Ascending aorta (tissue), 2 donors: ENCODE results near the gene FBXW11. TPM values are rescaled to one million over a fixed set of nuclear protein-coding genes. Genes with fewer than 3 reads are reported as not detected.

Experiments used
- DNase-seq, 2 donors: peaks; one replicate each; pipeline ENCODE4 v3.0.0-alpha.2; 2019; ENCODE audit warnings: low spot score in 2 of 2
- H3K27ac ChIP-seq, 2 donors: fragments of 200-600 bp; sonication (generic); one replicate each; pipeline ENCODE4 v1.5.1; 2016 to 2017; ENCODE audit warnings: mild to moderate bottlenecking in 1 of 2
- H3K27me3 ChIP-seq: fragments of 200-600 bp; sonication (generic); one replicate; pipeline ENCODE4 v1.5.1; 2017
- H3K36me3 ChIP-seq, 2 donors: fragments of 200-600 bp; sonication (generic); one replicate each; pipeline ENCODE4 v1.5.1; 2016
- H3K4me1 ChIP-seq, 2 donors: fragments of 200-600 bp; sonication (generic); one replicate each; pipeline ENCODE4 v1.5.1; 2016 to 2017; ENCODE audit warnings: mild to moderate bottlenecking in 1 of 2
- H3K4me3 ChIP-seq, 2 donors: fragments of 200-600 bp; sonication (generic); one replicate each; pipeline ENCODE4 v1.5.1; 2016 to 2017; ENCODE audit warnings: mild to moderate bottlenecking in 1 of 2
- H3K9me3 ChIP-seq, 2 donors: fragments of 200-600 bp; sonication (generic); one replicate each; pipeline ENCODE4 v1.5.1; 2016
- CTCF ChIP-seq, 3 experiments: fragments of 200-600 bp in 2 of 3; fragments of 450-650 bp in 1 of 3; sonication (generic) in 2 of 3; IDR thresholded peaks; one replicate each; pipeline ENCODE4 v1.5.1; 2016 to 2019; ENCODE audit warnings: antibody characterized with exemption in 3 of 3, mild to moderate bottlenecking in 1 of 3, moderate library complexity in 1 of 3
- intact Hi-C: fragments of 100-400 bp; cut with DNase I; formaldehyde crosslinking; loops from one replicate; pipeline ENCODE4 v1.15.1; 2023
- total RNA-seq: library from RNA; depleted of rRNA; stranded (reverse); fragments of >200 nt; gene quantifications from one replicate; pipeline ENCODE4 v1.1.0, GENCODE V29; 2016

Gene FBXW11
- total RNA-seq, 1 donor from 2014 or later, result 34.6 TPM

- H3K4me1 ChIP-seq, result no peaks in the 10 kb centered on the region
- H3K4me3 ChIP-seq, result no peak overlapping the region
- no peaks in the 10 kb centered on the region for H3K9me3 ChIP-seq
- intact Hi-C loops, result no loop called here
- H3K36me3 ChIP-seq, result peaks cover 34 to 69% of the 10 kb centered on the region in 2 donors
- DNase-seq, result no peak
- TF ChIP-seq CTCF (IDR thresholded peaks at IDR 0.05), result no peak
- no peaks in the 10 kb centered on the region for H3K27me3 ChIP-seq
- no peak overlapping the region for H3K27ac ChIP-seq
These were observed 133.8 kb downstream of the FBXW11 start for GRCh38 chr5:171872666-171873065.

DNA sequence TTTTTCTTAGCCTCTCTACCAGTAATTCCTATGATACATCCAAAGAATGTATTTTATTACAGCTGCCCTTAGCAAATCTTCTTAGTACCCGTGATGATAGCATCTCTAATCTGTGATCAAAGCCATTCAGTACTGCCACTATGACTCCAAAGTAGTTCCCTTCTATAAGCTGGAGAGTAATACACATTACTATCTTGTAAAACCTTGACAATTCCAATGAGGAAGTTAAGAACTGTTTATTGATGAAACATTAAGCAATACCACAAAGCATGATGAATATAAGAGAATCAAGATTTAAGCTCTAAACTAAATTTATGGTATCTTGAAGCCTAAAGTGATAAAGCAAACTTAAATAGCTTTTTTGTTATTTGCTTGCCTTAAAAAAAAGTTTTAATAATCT lies 134.7 kb downstream of the FBXW11 start:
- Histone ChIP-seq H3K27me3 (no peaks in the 10 kb centered on the region), H3K4me3 (no peak overlapping the region), H3K27ac (no peak overlapping the region), H3K4me1 (no peaks in the 10 kb centered on the region), H3K36me3 (peaks cover 38 to 61% of the 10 kb centered on the region in 2 donors), H3K9me3 (no peaks in the 10 kb centered on the region)
- intact Hi-C loops, result no loop called here
- no peak for TF ChIP-seq CTCF (IDR thresholded peaks at IDR 0.05)
- DNase-seq, result no peak

DNA sequence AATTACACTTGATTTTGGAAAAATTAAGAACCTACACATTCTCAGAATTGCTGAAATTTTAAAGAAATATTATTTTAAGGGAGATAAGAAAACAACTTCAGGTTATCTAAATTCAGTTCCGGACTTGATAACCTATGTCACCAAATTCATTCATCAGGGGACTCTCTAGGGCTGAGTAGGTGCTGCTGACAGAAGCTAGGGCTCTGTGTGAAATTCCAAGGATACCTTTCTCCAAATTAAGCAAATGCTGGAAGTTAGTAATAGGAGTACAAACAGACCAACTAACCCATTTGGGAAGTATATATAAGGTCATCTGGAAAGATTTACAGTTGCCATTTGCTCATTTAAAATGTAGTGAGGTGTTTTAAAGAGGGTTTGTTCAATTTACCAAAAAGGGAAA lies 136.5 kb downstream of the FBXW11 start:
- no peak for DNase-seq
- TF ChIP-seq CTCF (IDR thresholded peaks at IDR 0.05), result no peak
- Histone ChIP-seq H3K27ac (no peak overlapping the region), H3K36me3 (peaks cover 32 to 49% of the 10 kb centered on the region in 2 donors), H3K9me3 (no peaks in the 10 kb centered on the region), H3K4me1 (no peaks in the 10 kb centered on the region), H3K27me3 (no peaks in the 10 kb centered on the region), H3K4me3 (no peak overlapping the region)
- intact Hi-C loops, result loop anchor here (10.0 kb wide), 1 partner anchor 195 kb away; no protein-coding TSS in a partner anchor

DNA sequence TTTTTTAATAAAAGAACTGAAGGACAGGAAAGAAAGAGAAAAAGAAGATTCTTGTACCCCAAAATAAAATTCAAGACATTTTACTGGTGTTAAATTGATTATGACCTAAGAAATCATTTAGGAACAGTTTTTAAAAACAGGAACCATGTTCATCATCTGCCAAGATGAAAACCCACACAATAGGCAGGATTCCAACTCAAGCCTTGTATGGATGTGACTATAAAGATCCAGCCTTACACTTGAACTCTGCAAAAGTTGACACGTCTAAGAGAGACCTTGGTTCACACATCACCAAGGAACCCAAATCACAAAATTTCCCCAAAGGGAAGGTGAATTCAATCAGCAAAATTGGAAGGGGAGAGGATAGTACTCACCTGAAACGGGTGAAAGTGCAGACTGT lies 138.2 kb downstream of the FBXW11 start:
- H3K36me3 ChIP-seq, result peaks cover 29 to 37% of the 10 kb centered on the region in 2 donors
- no peaks in the 10 kb centered on the region for H3K9me3 ChIP-seq
- no peak overlapping the region for H3K4me3 ChIP-seq
- no peak for DNase-seq
- no peak for TF ChIP-seq CTCF (IDR thresholded peaks at IDR 0.05)
- H3K4me1 ChIP-seq, result no peaks in the 10 kb centered on the region
- H3K27ac ChIP-seq, result no peak overlapping the region
- intact Hi-C loops, result loop anchor here (10.0 kb wide), 1 partner anchor 193 kb away; no protein-coding TSS in a partner anchor
- no peaks in the 10 kb centered on the region for H3K27me3 ChIP-seq

DNA sequence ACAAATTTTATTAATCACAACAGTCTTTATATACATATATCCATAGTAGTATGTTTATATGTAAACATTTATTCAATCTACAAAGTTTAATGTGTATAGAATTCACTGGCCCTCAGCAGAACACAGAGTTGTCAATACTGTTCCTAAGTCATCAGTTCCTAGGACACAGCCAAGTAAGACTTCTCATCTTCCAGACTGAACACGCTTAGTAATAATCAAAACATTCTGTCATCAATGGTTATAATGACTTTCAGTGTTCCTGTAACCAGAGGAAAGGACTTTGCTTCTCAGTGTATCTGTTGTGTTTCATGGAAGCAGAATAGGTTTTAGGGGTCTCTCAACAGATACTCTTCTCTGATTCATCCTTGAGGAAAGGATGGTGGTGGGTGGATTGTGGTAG lies 138.7 kb downstream of the FBXW11 start:
- intact Hi-C loops, result loop anchor here (10.0 kb wide), 1 partner anchor 193 kb away; no protein-coding TSS in a partner anchor
- Histone ChIP-seq H3K27ac (no peak overlapping the region), H3K9me3 (no peaks in the 10 kb centered on the region), H3K27me3 (no peaks in the 10 kb centered on the region), H3K36me3 (peaks cover 27 to 34% of the 10 kb centered on the region in 2 donors), H3K4me3 (no peak overlapping the region), H3K4me1 (no peaks in the 10 kb centered on the region)
- DNase-seq, result no peak
- no peak for TF ChIP-seq CTCF (IDR thresholded peaks at IDR 0.05)

GRCh38 chr5:171865471-171865870 lies 141.0 kb downstream of the FBXW11 start:
- no peak for TF ChIP-seq CTCF (IDR thresholded peaks at IDR 0.05)
- H3K4me1 ChIP-seq, result no peaks in the 10 kb centered on the region
- DNase-seq, result no peak
- H3K4me3 ChIP-seq, result no peak overlapping the region
- H3K9me3 ChIP-seq, result no peaks in the 10 kb centered on the region
- H3K27me3 ChIP-seq, result no peaks in the 10 kb centered on the region
- intact Hi-C loops, result loop anchor here (10.0 kb wide), 1 partner anchor 191 kb away; no protein-coding TSS in a partner anchor
- H3K27ac ChIP-seq, result no peak overlapping the region
- H3K36me3 ChIP-seq, result peaks cover 20 to 29% of the 10 kb centered on the region in 2 donors
